GM12878 (cell line): ENCODE measurements around the gene CLK4. TPM values are rescaled to one million over a fixed set of nuclear protein-coding genes. Genes with fewer than 3 reads are reported as not detected.

Experiments
- ATAC-seq: fragments of 200-7000 bp; cut with Tn5 transposase; 3 replicates; pipeline ENCODE4 v1.9.1; 2020; ENCODE audit warnings: mild to moderate bottlenecking, moderate library complexity
- BruUV-seq: library from RNA; stranded (reverse); fragments of 400-500 nt; replicated peaks from 2 replicates; lab custom pipeline; 2021; lab: Mats Ljungman, UMichigan
- CTCF ChIA-PET: fragments of 300-600 bp; sonication (Branson Sonifier 250); formaldehyde crosslinking; extraction: SDS; loops from one replicate; lab custom pipeline; 2021; ENCODE audit warnings: inconsistent platforms; lab: Yijun Ruan, JAX
- POLR2A ChIA-PET: fragments of 350-600 bp; formaldehyde crosslinking; extraction: SDS; loops from one replicate; lab custom pipeline; 2021; ENCODE audit warnings: inconsistent platforms; lab: Charles Lee
- RAD21 ChIA-PET: fragments of 300-600 bp; sonication (Branson Sonifier 250); formaldehyde crosslinking; loops from one replicate; lab custom pipeline; 2023; ENCODE audit warnings: antibody characterized with exemption; ENCODE audit not compliant: unreplicated experiment; lab: Charles Lee
- SMC1A ChIA-PET: fragments of 300-600 bp; sonication (Branson Sonifier 250); formaldehyde crosslinking; loops from one replicate; lab custom pipeline; 2023; ENCODE audit not compliant: unreplicated experiment, uncharacterized antibody; lab: Charles Lee
- DNase-seq: peaks from one replicate; pipeline ENCODE4 v3.0.0-alpha.2; 2011; ENCODE audit warnings: low read depth, low spot score
- FAIRE-seq: peaks from 3 replicates; lab custom pipeline; 2011; peaks lifted over from hg19 to GRCh38; lab: Jason Lieb, UNC
- H2AFZ ChIP-seq: 2 replicates; pipeline ENCODE4 v1.6.0; 2011; ENCODE audit warnings: low read depth, low read length, control low read depth; ENCODE audit not compliant: control insufficient read depth
- H3K27ac ChIP-seq: 2 replicates; pipeline ENCODE4 v1.5.1; 2011; ENCODE audit warnings: control low read depth; ENCODE audit not compliant: control insufficient read depth, insufficient read depth
- H3K27me3 ChIP-seq, 2 experiments: replicated peaks in 1 of 2; 2 replicates each; pipeline versions ENCODE4 v1.6.0 to v1.6.1; 2011; ENCODE audit warnings: low read length in 1 of 2; ENCODE audit not compliant: control insufficient read depth in 2 of 2, insufficient read depth in 2 of 2
- H3K36me3 ChIP-seq, 2 experiments: 2 replicates each; pipeline ENCODE4 v1.5.1; 2011; ENCODE audit warnings: low read length in 1 of 2; ENCODE audit not compliant: control insufficient read depth in 2 of 2, insufficient read depth in 2 of 2
- H3K4me1 ChIP-seq: 2 replicates; pipeline ENCODE4 v1.6.1; 2011; ENCODE audit warnings: mild to moderate bottlenecking, low read length, moderate library complexity, mixed read lengths; ENCODE audit not compliant: control insufficient read depth, insufficient read depth
- H3K4me2 ChIP-seq: 2 replicates; pipeline ENCODE4 v1.6.0; 2011; ENCODE audit warnings: control low read depth; ENCODE audit not compliant: control insufficient read depth, insufficient read depth
- H3K4me3 ChIP-seq: fragments of 200-600 bp; sonication (generic); 2 replicates; pipeline ENCODE4 v1.5.1; 2016
- H3K79me2 ChIP-seq: 2 replicates; pipeline ENCODE4 v1.6.0; 2011; ENCODE audit warnings: low read length; ENCODE audit not compliant: control insufficient read depth, insufficient read depth
- H3K9ac ChIP-seq: 2 replicates; pipeline ENCODE4 v1.8.0; 2011; ENCODE audit warnings: low read length, control low read depth, mixed read lengths; ENCODE audit not compliant: control insufficient read depth, insufficient read depth
- H3K9me3 ChIP-seq: replicated peaks from 3 replicates; pipeline ENCODE4 v1.5.1; 2011; ENCODE audit warnings: mild to moderate bottlenecking, low read length; ENCODE audit not compliant: control insufficient read depth, insufficient read depth
- H4K20me1 ChIP-seq: 2 replicates; pipeline ENCODE4 v1.6.0; 2011; ENCODE audit not compliant: control insufficient read depth, insufficient read depth
- CBFB ChIP-seq: IDR thresholded peaks from 2 replicates; pipeline ENCODE4 v1.6.1; 2016; ENCODE audit warnings: antibody characterized with exemption, low read depth
- TAF1 ChIP-seq: IDR thresholded peaks from 2 replicates; pipeline ENCODE4 v1.6.1; 2011; ENCODE audit warnings: mild to moderate bottlenecking, low read depth, low read length, borderline replicate concordance
- WGBS: methylation state at CpG from one replicate; pipeline ENCODE4 v1.1.6; 2016; ENCODE audit warnings: low lambda C conversion rate; ENCODE audit not compliant: insufficient replicate concordance, insufficient coverage; ENCODE audit errors: missing lambda C conversion rate; 5-methylcytosine and 5-hydroxymethylcytosine counted together
- in situ Hi-C: fragments of 300-500 bp; cut with MboI; formaldehyde crosslinking; loops from 9 replicates; pipeline ENCODE4 v1.14.3; 2018; ENCODE audit warnings: mixed read lengths
- intact Hi-C: fragments of 100-400 bp; cut with micrococcal nuclease; formaldehyde crosslinking; loops from one replicate; pipeline ENCODE4 v1.14.2; 2022; ENCODE audit not compliant: unreplicated experiment
- polyA plus RNA-seq, 11 experiments: library from polyadenylated mRNA; depleted of rRNA in 4 of 11; unstranded in 6 of 11; stranded (reverse) in 5 of 11; fragments of >200 nt; fragmentation: Nextera tagmentation in 4 of 11; fragmentation: Illumina TruSeq in 1 of 11; extraction: Ambion mirVana in 4 of 11; extraction: Trizol in 1 of 11; gene quantifications; 1 replicate in 1 of 11; 2 replicates in 10 of 11; pipeline versions ENCODE4 v1.2.1 to v1.2.3, GENCODE V29; 2011 to 2016; ENCODE audit warnings: inconsistent platforms in 2 of 11, missing spikeins in 2 of 11, low read depth in 1 of 11
- total RNA-seq, 4 experiments: library from RNA; depleted of rRNA in 3 of 4; stranded (reverse); fragments of >200 nt in 3 of 4; fragmentation: Illumina TruSeq in 1 of 4; extraction: Trizol in 1 of 4; gene quantifications; 2 replicates each; pipeline versions ENCODE4 v1.2.1 to v1.2.3, GENCODE V29; 2013 to 2021

Gene CLK4
- total and polyA plus RNA-seq, 10 of the 15 experiments (the other 5 are each of a cell fraction or from before 2014, with no cell fraction given) = 13.6 to 47.9 (median 19.1) TPM

DNA sequence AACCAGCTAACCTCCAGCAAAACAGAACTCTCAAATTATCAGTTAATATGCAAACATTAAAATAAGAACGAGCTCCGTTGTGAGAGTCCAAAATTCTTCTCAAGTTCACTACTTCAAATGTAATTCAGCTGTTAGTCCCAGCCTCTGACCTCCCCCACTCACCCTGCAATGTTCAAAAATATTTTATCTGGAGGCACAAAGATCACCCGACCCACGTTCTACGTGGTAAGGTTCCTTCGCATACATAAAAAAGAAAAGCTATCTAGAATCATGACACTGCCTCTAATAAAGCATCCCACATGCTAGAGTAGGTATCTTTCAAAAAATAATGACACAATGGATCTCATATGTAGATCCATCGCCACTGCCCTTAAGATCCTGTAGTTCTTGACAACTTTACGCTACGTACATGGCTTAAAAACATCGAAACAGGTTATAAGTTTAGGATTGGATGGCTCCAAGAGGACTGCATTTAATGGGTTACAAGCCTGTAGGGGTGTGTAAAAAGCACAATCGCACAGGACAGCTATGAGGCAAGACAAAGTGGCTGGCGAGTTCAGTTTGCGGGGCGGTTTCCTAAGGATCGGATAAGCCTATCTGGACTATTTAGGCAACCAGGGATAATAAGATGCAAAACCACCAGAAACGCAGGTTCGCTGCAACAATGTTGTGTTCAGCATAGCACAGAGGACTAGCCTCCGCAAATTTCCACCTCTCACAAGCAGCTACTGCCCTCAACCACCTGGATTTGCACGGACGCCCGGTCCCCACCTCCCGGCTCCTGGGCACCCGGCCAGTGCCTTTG lies 969 bp downstream of the CLK4 start:
- ChIA-PET SMC1A (interaction anchor here (0.9 to 2.4 kb wide), 5 partner anchors 8 to 214 kb away, joined by 4 to 10 read pairs (median 5); no protein-coding TSS in a partner anchor), CTCF (interaction anchor here (0.6 to 2.5 kb wide), 4 partner anchors 9 to 1288 kb away, joined by 3 to 11 read pairs (median 4); no protein-coding TSS in a partner anchor)
- Histone ChIP-seq H3K4me1 (no peaks in the 10 kb centered on the region), H3K79me2 (peaks cover 55% of the 10 kb centered on the region)
- WGBS = under 1% methylated on average over 23 of the region's 23 CpGs
- in situ Hi-C loops = loop anchor here (10.0 kb wide), 1 partner anchor 919 kb away; no protein-coding TSS in a partner anchor
- TF ChIP-seq CBFB (peak; percentile 5; the same call in 1 of the 2 replicates), TAF1 (no peak)
- TF ChIP-seq, all 136 proteins: peak for 1
- peak overlapping the region; percentile 99 for H3K9ac ChIP-seq
- DNase-seq (no peak), FAIRE-seq (no peak), ATAC-seq (peak; percentile 35)
- intact Hi-C loops = loop anchor here (10.0 kb wide), 2 partner anchors 229 to 929 kb away; partner anchors contain the start of genes RUFY1 and ZNF354B
- H3K9me3 ChIP-seq = no peaks in the 10 kb centered on the region; the same call in 2 of the 3 replicates
- peak overlapping the region; percentile 79 for H3K4me3 ChIP-seq
- POLR2A ChIA-PET = interaction anchor here (0.5 to 2.5 kb wide), 5 partner anchors 10 to 1054 kb away, joined by 3 to 7 read pairs (median 5); partner anchors contain the start of genes HNRNPH1 and ZNF354A
- H3K36me3 ChIP-seq = peaks cover 0 to 8% of the 10 kb centered on the region in 2 experiments; a peak in 3 of 4 replicates
- peak overlapping the region; percentile 68 for H3K4me2 ChIP-seq
- H3K27ac ChIP-seq = peak overlapping the region; percentile 95
- no TSS peak for BruUV-seq
- H4K20me1 ChIP-seq = no peaks in the 10 kb centered on the region
- H3K27me3 ChIP-seq = no peaks in the 10 kb centered on the region
- peak overlapping the region; percentile 97 for H2AFZ ChIP-seq
- RAD21 ChIA-PET = interaction anchor here (0.5 to 1.9 kb wide), 3 partner anchors 11 to 105 kb away, joined by 3 to 7 read pairs (median 4); partner anchors contain the start of gene ZNF354A
